NCI-H82 treated with DMSO at 0.1 percent for 48 hours (cell line): ENCODE measurements around the gene MALRD1.
"Not testable (repeated sequence)": the region's sequence is repeated elsewhere in the genome, so short reads cannot be mapped to it uniquely, and the experiment has no call there.

Experiments used
- DNase-seq: peaks from one replicate; lab custom pipeline; 2025; ENCODE audit not compliant: unreplicated experiment; lab: John Stamatoyannopoulos, UW

MALRD1 gene

DNA sequence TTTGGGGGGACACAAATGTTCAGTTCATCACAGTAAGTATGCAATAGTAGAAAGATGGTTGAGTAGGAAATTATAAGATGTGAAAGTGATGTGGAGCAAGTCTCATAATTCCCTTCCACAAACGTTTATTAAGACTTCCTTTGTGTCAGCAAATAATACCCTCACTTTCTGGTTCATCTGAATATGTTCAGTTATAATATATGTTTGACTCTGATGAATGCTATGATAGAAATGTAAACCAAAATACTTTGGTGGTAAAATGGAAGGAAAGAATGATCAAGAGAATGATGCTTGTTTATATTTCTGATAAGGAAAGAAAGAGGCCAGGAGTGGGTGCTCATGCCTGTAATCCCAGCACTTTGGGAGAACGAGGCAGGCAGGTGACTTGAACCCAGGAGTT, 655.9 kb downstream of the MALRD1 start:
- no peak for DNase-seq

GRCh38 chr10:19705250-19705649, 656.6 kb downstream of the MALRD1 start:
- no peak for DNase-seq

DNA sequence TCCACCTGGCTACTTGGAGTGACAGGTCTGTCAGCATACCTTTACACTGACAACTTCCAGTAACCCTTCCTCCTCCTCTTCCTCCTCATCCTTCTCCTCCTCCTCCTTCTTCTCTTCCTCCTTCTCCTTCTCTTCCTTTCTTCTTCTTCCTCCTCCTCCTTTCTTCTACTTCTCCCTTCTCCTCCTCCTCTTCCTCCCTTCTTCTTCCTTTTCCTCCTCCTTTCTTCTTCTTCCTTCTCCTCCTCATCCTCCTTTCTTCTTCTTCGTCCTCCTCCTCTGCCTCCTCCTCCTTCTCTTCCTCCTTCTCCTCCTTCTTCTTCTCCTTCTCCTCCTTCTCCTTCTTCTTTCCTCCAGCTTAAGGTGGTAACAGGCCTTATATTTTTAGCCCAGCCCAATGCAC, 658.3 kb downstream of the MALRD1 start:
- DNase-seq, result no peak

GRCh38 chr10:19707376-19707775, 658.8 kb downstream of the MALRD1 start:
- DNase-seq, result no peak

- no peak for DNase-seq
Measured at GRCh38 chr10:19708031-19708430, 659.4 kb downstream of the MALRD1 start.

- no peak for DNase-seq
Measured at GRCh38 chr10:19710600-19710999, 662.0 kb downstream of the MALRD1 start.

- DNase-seq, result no peak
Measured at GRCh38 chr10:19713159-19713558, 664.6 kb downstream of the MALRD1 start.

GRCh38 chr10:19713800-19714525, 665.4 kb downstream of the MALRD1 start:
- DNase-seq, result no peak

DNA sequence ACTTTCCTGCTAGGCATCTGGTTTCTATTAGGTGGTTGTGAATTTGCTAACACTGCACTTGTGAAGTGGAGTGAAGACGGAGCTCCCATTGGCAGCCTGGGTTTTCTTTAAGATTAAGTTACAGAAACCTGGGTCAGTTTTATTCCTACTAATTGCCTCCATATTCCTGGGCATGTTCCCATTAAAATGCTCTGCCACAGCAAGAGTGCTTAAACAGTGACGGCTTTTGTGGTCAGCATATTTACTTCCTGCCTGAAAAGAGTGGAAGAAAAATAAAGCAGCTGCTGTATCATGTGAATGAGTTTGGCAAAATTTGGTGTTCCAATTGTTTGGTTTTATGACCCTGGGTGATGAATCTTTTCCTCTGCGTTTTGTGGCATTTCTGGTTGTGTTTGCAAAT, 670.7 kb downstream of the MALRD1 start:
- no peak for DNase-seq

GRCh38 chr10:19724287-19724686, 675.7 kb downstream of the MALRD1 start:
- DNase-seq, result no peak

GRCh38 chr10:19728376-19728775, 679.8 kb downstream of the MALRD1 start:
- DNase-seq, result no peak

GRCh38 chr10:19728964-19729363, 680.4 kb downstream of the MALRD1 start:
- no peak for DNase-seq

GRCh38 chr10:19730167-19730906, 681.7 kb downstream of the MALRD1 start:
- DNase-seq, result no peak

DNA sequence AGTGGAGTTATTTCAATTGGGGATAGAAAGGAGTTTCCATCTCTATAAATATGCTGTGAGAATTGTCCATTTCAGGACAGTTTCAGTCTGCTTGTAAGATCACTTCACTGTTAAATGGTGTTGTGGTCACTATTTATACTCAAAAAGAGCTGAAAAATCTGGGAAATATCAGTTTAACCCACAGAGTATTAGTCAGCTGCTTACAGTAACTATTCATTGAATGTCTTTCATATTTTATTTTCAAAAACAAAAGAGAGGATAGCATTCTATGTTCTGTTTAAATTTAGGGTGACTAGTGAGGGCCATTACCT, 682.3 kb downstream of the MALRD1 start:
- DNase-seq, result no peak

DNA sequence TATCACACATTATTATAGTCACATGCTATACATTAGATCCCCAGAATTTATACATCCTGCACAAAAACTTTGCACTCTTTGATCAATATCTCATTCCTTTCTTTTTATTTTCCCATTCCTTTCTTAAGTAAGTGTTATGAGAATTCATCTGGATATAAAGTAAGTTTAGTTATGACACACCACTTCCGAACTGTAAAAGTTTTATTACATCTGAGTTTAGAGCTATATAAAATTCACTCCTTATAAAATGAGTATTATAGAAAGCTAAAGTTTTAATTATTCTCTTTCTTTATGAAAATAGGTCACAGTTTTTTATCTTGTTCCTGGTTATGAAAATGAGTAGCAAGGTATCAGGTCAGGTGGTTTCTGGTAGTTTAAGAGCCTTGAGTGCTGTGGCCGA, 683.0 kb downstream of the MALRD1 start:
- DNase-seq, result no peak

DNA sequence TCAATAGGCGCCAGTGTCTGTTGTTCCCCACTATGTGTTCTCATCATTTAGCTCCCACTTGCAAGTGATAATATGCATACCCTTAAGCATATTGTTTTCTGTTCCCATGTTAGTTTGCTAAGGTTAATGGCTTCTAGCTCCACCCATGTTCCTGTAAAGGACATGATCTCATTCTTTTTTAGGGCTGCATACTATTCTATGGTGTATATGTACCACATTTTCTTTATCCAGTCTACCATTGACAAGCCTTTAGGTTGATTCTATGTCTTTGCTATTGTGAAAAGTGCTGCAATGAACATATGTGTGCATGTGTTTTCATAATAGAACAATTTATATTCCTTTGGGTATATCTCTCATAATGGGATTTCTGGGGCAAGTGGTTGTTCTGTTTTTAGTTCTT, 689.8 kb downstream of the MALRD1 start:
- DNase-seq, result no peak

GRCh38 chr10:19739232-19739631, 690.6 kb downstream of the MALRD1 start:
- DNase-seq, result not testable (repeated sequence)

- not testable (repeated sequence) for DNase-seq
Measured at GRCh38 chr10:19742144-19742543, 693.5 kb downstream of the MALRD1 start.

GRCh38 chr10:19745672-19746071, 697.1 kb downstream of the MALRD1 start:
- DNase-seq, result no peak

DNA sequence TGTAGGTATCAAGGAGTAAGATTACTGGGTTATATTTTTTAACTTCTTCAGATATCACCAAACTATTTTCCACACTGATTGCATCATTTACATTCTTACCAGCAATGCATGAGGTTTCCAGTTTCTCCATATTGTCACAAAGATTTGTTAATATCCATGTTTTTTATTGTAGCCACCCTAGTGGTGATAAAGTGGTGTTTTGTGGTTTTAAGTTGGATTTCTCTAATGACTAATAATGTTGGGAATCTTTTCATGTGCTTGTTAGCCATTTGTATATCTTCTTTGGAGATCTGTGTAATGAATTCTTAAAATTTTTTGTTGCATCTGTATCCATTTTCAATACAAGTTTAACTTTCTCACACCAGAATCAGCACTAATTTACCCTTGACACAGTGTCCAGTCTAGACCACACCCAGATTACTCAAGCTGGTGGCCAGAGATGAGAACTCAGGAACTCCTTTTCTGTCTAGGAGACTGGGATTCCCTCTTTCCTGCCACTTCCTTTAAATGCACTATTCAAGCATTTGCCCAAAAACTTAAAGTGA, 700.7 kb downstream of the MALRD1 start:
- no peak for DNase-seq

DNA sequence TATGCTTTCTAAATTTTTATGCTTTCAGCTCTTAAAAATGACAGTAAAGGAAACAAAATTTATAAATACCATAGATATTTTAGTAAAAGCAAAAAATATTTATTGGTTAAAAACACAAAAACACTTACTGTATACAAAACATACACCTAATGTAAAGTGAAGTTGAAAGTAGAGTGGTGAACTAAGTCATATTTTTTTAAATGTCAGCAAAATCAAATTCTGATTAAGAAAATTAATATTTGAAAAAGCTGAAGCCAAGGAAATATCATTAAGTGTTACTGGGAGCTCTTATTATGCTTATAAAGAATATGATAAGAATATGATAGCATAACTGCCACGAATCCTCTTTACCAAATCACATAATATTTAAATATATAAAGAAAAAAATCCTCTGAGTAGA, 702.4 kb downstream of the MALRD1 start:
- DNase-seq, result no peak

DNA sequence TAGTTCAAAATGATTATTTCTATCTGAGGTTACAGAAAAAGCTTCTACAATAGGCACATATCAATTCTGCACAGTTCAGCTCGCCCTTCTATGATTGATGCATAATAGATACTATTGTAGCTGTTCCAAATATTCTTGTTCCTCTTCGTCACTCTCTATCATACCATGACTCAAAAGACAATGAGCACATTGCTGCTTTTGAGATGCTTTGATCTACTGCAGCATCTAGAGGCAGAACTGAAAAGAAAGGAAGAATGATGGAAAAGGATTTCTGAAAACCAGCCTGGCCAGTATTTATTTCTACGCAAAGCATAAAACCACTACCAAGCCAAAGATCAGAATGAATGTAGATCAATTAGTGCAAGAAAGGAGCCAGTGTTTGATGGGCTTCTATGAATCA, 708.3 kb downstream of the MALRD1 start:
- no peak for DNase-seq

- no peak for DNase-seq
Measured at GRCh38 chr10:19762026-19762425, 713.4 kb downstream of the MALRD1 start.
